Coronary artery (tissue), 2 donors: ENCODE data around the gene EIF2B4.

Source experiments
- DNase-seq: peaks from one replicate; pipeline ENCODE4 v3.0.0-alpha.2; 2017; ENCODE audit warnings: low spot score
- H3K27ac ChIP-seq, 2 donors: fragments of 200-600 bp; sonication (generic); one replicate each; pipeline ENCODE4 v1.5.1; 2016 to 2019
- H3K4me3 ChIP-seq: fragments of 200-600 bp; sonication (generic); 2 replicates; pipeline ENCODE4 v1.5.1; 2016; ENCODE audit warnings: mild to moderate bottlenecking, moderate library complexity
- TF ChIP-seq, protein P1 (sequence below): fragments of 200-600 bp; sonication (generic); IDR thresholded peaks from one replicate; pipeline ENCODE4 v1.5.1; 2019; ENCODE audit warnings: antibody characterized with exemption

The EIF2B4 gene

DNA sequence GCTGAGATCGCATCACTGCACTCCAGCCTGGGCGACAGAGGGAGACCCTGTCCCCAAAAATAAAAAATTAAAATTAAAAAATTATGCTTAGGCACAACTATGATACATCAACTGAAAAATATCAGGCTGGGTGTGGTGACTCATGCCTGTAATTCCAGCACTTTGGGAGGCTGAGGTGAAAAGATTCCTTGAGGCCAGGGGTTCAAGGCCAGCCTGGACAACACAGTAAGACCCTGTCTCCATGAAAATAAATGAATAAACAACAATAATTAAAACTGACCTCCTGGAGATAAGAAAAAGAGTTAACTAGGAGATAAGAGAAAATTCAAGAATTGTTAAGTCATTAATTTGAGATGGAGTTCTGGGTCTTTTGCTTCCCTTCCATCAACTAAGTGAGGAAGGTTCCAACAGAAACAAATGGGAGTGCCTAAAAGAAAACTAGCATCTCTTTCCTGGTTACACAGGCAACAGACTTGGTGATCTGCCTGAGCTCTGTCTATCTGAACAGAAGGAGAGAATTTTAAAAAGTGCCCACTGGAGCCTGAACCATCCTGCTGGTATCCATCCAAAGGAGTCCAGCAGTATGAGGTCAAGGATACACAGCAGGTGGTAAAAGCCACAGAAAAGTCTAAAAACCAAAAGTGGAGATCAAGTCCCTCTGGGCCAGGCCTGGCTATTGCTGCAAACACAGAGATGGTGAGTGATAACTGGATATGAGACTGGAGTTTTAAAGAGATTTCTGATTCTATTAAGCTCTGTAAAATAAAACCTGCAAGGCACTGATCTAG lies 30.4 kb upstream of the EIF2B4 start:
- DNase-seq = no peak
- Histone ChIP-seq H3K27ac (no peak overlapping the region), H3K4me3 (no peak overlapping the region)
- TF ChIP-seq, protein P1, sequence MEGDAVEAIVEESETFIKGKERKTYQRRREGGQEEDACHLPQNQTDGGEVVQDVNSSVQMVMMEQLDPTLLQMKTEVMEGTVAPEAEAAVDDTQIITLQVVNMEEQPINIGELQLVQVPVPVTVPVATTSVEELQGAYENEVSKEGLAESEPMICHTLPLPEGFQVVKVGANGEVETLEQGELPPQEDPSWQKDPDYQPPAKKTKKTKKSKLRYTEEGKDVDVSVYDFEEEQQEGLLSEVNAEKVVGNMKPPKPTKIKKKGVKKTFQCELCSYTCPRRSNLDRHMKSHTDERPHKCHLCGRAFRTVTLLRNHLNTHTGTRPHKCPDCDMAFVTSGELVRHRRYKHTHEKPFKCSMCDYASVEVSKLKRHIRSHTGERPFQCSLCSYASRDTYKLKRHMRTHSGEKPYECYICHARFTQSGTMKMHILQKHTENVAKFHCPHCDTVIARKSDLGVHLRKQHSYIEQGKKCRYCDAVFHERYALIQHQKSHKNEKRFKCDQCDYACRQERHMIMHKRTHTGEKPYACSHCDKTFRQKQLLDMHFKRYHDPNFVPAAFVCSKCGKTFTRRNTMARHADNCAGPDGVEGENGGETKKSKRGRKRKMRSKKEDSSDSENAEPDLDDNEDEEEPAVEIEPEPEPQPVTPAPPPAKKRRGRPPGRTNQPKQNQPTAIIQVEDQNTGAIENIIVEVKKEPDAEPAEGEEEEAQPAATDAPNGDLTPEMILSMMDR = no peak

DNA sequence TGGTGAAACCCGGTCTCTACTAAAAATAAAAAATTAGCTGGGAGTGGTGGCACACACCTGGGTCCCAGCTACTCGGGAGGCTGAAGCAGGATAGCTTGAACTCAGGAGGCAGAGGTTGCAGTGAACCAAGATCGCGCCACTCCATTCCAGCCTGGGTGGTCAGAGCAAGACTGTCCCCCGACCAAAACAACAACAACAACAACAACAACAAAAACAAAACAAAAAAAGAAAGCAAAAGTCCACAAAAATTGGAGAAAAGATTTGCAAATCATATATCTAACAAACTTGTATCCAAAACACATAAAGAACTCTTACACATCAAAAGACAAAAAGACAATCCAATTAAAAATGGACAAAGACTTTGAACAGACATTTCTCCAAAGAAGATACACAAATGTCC lies 28.8 kb upstream of the EIF2B4 start:
- TF ChIP-seq, protein P1 = no peak
- DNase-seq = no peak
- Histone ChIP-seq H3K27ac (no peak overlapping the region), H3K4me3 (no peak overlapping the region)

DNA sequence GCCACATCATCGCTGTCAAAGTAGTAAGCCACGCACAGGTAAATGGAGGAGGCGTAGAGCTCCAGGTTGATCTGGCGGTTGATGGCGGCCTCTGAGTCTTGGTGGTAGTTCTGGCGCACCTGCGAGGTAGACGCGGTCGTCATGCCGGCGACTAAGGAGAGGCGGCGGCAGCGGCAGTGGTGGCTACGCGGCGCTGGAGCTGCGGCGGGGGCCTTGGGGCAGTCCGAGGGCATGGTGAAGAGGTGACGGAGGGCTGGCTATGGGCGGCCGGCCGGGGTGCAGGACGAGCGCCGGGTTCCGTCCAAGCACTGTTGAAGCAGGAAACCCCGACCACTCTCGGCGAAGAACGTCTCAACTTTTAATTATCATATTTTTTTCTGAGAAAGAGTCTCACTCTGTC lies 23.1 kb upstream of the EIF2B4 start:
- no peak overlapping the region for H3K4me3 ChIP-seq
- no peak for DNase-seq
- TF ChIP-seq, protein P1 = no peak
- H3K27ac ChIP-seq = no peak overlapping the region

DNA sequence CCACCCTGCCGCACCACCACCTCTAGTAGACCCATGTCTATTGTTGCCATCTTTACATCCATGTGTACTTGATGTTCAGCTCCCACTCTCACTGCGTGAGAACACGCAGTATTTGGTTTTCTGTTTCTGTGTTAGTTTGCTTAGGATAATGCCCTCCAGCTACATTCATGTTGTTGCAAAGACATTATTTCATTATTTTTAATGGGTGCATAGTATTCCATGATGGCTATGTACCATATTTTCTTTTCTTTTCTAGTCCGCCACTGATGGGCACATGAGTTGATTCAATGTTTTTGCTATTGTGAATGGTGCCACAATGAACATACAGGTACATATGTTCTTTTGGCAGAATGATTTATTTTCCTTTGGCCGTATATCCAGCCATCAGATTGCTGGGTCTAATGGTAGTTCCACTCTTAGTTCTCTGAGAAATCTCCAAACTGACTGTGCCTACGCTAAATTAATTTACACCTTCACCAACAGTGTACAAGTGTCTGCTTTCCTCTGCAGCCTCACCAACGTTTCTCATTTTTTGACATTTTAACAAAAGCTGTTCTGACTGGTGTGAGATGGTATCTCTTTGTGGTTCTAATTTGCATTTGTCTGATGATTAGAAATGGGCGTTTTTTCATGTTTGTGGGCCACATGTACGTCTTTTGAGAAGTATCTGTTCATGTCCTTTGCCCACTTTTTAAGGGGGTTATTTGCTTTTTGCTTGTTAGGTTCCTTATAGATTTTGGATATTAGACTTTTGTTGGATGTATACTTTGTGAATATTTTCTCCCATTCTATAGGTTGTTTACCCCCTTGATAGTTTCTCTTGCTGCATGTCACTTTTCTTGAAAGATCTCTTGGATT lies 20.9 kb upstream of the EIF2B4 start:
- no peak for DNase-seq
- no peak overlapping the region for H3K4me3 ChIP-seq
- TF ChIP-seq, protein P1 = no peak
- H3K27ac ChIP-seq = no peak overlapping the region

DNA sequence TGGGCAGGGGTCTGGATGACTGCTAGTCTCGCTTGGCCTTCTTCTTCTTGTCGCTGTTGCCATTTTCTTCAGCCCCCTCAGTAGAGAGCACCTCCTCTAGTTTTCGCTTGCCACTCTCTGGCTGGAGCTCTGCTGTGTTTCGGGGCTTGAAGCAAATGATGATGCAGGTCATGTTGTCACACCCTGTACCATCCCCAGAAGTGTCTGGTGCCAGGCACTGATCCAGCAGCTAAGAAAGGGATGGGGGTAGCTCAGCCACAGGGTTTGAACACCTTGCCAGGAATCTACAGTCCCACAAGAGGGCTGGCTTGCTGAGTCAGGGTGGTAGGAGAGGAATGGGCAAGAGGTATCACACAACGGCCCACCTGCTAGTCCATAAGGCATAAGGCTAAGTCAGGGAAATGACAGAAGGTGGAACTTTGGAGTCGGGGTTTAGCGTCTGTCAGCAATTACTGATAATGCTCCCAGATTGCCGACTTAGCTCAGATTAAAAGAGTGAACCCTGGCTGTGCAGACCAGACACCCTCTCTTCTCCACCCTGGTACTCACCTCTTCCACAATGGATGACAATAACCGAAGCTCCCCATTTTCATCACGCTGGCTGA lies 11.5 kb upstream of the EIF2B4 start:
- DNase-seq = no peak
- H3K27ac ChIP-seq = peak overlapping the region; percentile 81 to 96
- TF ChIP-seq, protein P1 = no peak
- peak overlapping the region; percentile 94 for H3K4me3 ChIP-seq

DNA sequence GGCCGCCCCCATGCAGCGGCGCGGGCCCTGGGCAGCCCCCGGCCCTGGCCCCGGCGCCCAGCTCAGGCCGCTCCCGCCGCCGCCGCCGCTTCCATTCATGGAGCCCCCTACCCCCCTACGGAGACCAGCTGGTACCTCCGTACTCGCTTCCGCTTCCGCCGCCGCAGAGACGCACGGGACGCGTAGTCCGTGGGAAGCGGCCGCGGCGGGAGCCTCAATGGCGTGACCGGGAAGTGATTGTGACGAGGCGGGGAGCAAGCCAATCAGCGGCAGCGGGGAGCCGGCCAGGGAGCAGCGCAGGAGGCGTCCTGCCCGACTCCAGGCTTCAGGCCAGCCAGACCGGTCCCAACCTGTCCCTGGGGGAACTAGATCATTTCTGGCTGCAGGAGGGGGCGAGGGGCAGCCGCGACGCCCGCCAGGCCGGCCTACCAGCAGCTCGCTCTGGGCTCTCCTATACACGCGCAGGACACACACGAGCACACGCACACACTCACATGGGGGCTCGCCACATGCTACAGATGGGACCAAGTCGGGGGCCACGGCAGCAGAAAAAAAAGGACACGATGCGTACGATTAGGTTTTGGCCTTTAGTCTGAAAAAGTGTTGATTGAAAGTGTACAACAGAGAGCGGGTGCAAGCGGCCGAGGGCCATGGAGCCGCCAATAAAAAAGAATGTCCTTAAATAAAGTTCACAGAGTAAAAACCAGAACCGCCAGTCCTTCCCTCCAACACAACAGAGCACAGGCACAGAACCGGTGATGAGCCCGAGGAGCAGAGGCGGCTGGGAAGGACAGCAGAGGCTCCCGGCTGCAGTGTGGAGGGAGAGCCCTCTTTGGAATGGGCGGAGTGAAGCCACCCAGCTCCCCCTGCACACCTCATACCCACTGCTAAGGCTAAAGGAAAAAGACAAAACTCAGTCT lies 10.7 kb upstream of the EIF2B4 start, which contains the start of gene ZNF513:
TSS of gene ZNF513 (minus strand) at position 109 of the 920 bp plus-strand sequence. CDS start 208 bp downstream, outside the sequence.
- DNase-seq = peak; percentile 98
- TF ChIP-seq, protein P1 = no peak
- Histone ChIP-seq H3K4me3 (peak within 1 kb of the TSS; percentile 94), H3K27ac (peak within 1 kb of the TSS; percentile 81 to 96)
